ENCODE measurements around the gene IGSF21. TPM values are rescaled to one million over a fixed set of nuclear protein-coding genes. Genes with fewer than 3 reads are reported as not detected.

The IGSF21 gene
- total and polyA plus RNA-seq, 2 of the 4 experiments (the other 2 are of a cell fraction) = not detected

DNA sequence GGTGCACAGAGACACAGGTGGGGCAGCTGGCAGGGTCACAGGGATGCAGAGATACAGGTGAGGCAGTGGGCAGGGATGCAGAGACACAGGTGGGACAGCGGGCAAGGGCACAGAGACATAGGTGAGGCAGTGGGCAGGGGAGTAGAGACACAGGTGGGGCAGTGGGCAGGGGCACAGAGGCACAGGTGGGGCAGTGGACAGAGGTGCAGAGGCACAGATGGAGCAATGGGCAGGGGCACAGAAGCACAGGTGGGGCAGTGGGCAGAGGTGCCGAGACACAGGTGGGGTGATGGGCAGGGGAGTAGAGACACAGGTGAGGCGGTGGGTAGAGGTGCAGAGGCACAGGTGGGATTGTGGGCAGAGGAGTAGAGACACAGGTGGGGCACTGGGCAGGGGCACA, 255.8 kb downstream of the IGSF21 start:
- intact Hi-C loops (cut with micrococcal nuclease) (no loop called here), in situ Hi-C loops (cut with MboI; ENCODE audit: low sequenced_read_pairs) (no loop called here), dilution Hi-C loops (cut with HindIII; ENCODE audit: low sequenced_read_pairs, unreplicated experiment) (no loop called here)
- no TSS peak for BruUV-seq (replicated peaks)
- ATAC-seq (ENCODE audit: low read depth) (no peak), DNase-seq (no peak)
- Histone ChIP-seq H2AFZ (replicated peaks; ENCODE audit: low read length, poor library complexity) (no peak overlapping the region), H3K36me3 (ENCODE audit: control insufficient read depth, insufficient read depth, low read length) (no peaks in the 10 kb centered on the region), H2BK5ac (ENCODE audit: low read depth, low read length, poor library complexity, severe bottlenecking) (no peak overlapping the region), H3K18ac (ENCODE audit: low read depth, low read length) (no peak overlapping the region), H4K91ac (ENCODE audit: insufficient read depth, low read depth, low read length) (no peak overlapping the region), H3K4ac (ENCODE audit: low read depth, low read length) (no peak overlapping the region), H3K4me2 (ENCODE audit: low read depth, low read length) (no peak overlapping the region), H3K27me3 (ENCODE audit: control insufficient read depth, insufficient read depth, low read length) (no peaks in the 10 kb centered on the region), H3K4me1 (ENCODE audit: control insufficient read depth, insufficient read depth, low read length) (no peaks in the 10 kb centered on the region), H3K9me1 (ENCODE audit: insufficient read depth, low read length) (no peaks in the 10 kb centered on the region), H4K5ac (ENCODE audit: low read depth, low read length) (no peak overlapping the region), H3K9me3 (ENCODE audit: control insufficient read depth, insufficient read depth, low read length) (peaks cover 59% of the 10 kb centered on the region), H2AK5ac (ENCODE audit: low read depth, low read length) (no peak overlapping the region), H2BK120ac (ENCODE audit: low read depth, low read length) (no peak overlapping the region), H3K56ac (ENCODE audit: extremely low read depth, insufficient read depth, low read length) (no peak overlapping the region), H3K4me3 (ENCODE audit: insufficient read depth, low read depth, low read length) (no peak overlapping the region), H4K20me1 (ENCODE audit: insufficient read depth, low read length) (no peaks in the 10 kb centered on the region), H3K14ac (replicated peaks; ENCODE audit: low read depth, low read length) (no peak overlapping the region), H2AK9ac (replicated peaks; ENCODE audit: low read depth, low read length, poor library complexity) (no peak overlapping the region), H4K8ac (ENCODE audit: low read depth in 2 of 2, low read length in 2 of 2) (no peak overlapping the region), H3K79me1 (ENCODE audit: low read depth in 1 of 2, low read length in 2 of 2) (no peaks in the 10 kb centered on the region), H2BK15ac (ENCODE audit: low read depth, low read length) (no peak overlapping the region), H3K9ac (ENCODE audit: low read depth, low read length) (no peak overlapping the region), H3K27ac (ENCODE audit: insufficient read depth, low read length) (no peak overlapping the region), H3K23ac (ENCODE audit: low read depth, low read length) (no peak overlapping the region), H2BK20ac (ENCODE audit: low read depth, low read length) (no peak overlapping the region)
- TF ChIP-seq CEBPB (IDR thresholded peaks at IDR 0.05; ENCODE audit: low read depth, low read length) (no peak), POLR2A (IDR thresholded peaks at IDR 0.05; ENCODE audit: low read depth, low read length) (no peak), BHLHE40 (IDR thresholded peaks at IDR 0.05; ENCODE audit: low read depth, low read length) (no peak)
- TF ChIP-seq, protein P1, sequence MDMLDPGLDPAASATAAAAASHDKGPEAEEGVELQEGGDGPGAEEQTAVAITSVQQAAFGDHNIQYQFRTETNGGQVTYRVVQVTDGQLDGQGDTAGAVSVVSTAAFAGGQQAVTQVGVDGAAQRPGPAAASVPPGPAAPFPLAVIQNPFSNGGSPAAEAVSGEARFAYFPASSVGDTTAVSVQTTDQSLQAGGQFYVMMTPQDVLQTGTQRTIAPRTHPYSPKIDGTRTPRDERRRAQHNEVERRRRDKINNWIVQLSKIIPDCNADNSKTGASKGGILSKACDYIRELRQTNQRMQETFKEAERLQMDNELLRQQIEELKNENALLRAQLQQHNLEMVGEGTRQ (IDR thresholded peaks at IDR 0.05; ENCODE audit: low read depth, low read length) = no peak
- 58% methylated on average over 2 of the region's 3 CpGs; no CpG with 5 or more reads in 1 of the 2 experiments for WGBS, 2 experiments (ENCODE audit: extremely low coverage in 2 of 2, insufficient read length in 1 of 2)
- CTCF ChIA-PET = no interaction called here
- POLR2A ChIA-PET (ENCODE audit: unreplicated experiment) = no interaction called here

Measured in IMR-90 (cell line).